DOHH2 (cell line): ENCODE measurements around the gene GPANK1.

Experiments
- H3F3A ChIP-seq: fragments of 200-600 bp; sonication (generic), shearing (Covaris generic); 2 replicates; pipeline ENCODE4 v1.6.0; 2016; ENCODE audit warnings: antibody characterized with exemption, mild to moderate bottlenecking; ENCODE audit not compliant: control insufficient read depth, insufficient read depth
- H3K27ac ChIP-seq: fragments of 200-600 bp; sonication (generic); 2 replicates; pipeline ENCODE4 v1.5.1; 2014; ENCODE audit warnings: low read depth, mild to moderate bottlenecking, low read length, moderate library complexity
- H3K27me3 ChIP-seq: fragments of 200-600 bp; sonication (generic); 2 replicates; pipeline ENCODE4 v1.6.1; 2014; ENCODE audit warnings: mild to moderate bottlenecking, low read length, mixed read lengths; ENCODE audit not compliant: control insufficient read depth
- H3K36me3 ChIP-seq: fragments of 200-600 bp; sonication (generic); 2 replicates; pipeline ENCODE4 v1.6.1; 2014; ENCODE audit warnings: mild to moderate bottlenecking, low read length, moderate library complexity, mixed read lengths; ENCODE audit not compliant: control insufficient read depth
- H3K4me1 ChIP-seq: fragments of 200-600 bp; sonication (generic); 2 replicates; pipeline ENCODE4 v1.6.1; 2014; ENCODE audit warnings: mild to moderate bottlenecking, low read length, mixed read lengths; ENCODE audit not compliant: control insufficient read depth
- H3K4me2 ChIP-seq: fragments of 200-600 bp; sonication (generic); 2 replicates; pipeline ENCODE4 v1.6.0; 2014; ENCODE audit warnings: mild to moderate bottlenecking, low read length, moderate library complexity
- H3K4me3 ChIP-seq: fragments of 200-600 bp; sonication (generic); 2 replicates; pipeline ENCODE4 v1.5.1; 2014; ENCODE audit warnings: mild to moderate bottlenecking, low read length, mixed read lengths
- H3K79me2 ChIP-seq: fragments of 200-600 bp; sonication (generic); 2 replicates; pipeline ENCODE4 v1.6.1; 2014; ENCODE audit warnings: mild to moderate bottlenecking, low read length, mixed read lengths; ENCODE audit not compliant: control insufficient read depth
- H3K9me2 ChIP-seq: fragments of 200-600 bp; sonication (generic); replicated peaks from 2 replicates; pipeline ENCODE4 v1.6.1; 2014; ENCODE audit warnings: mild to moderate bottlenecking, low read length, mixed read lengths; ENCODE audit not compliant: control insufficient read depth
- H3K9me3 ChIP-seq: fragments of 200-600 bp; sonication (generic); 2 replicates; pipeline ENCODE4 v1.6.1; 2014; ENCODE audit warnings: antibody characterized with exemption, low read length, mixed read lengths; ENCODE audit not compliant: control insufficient read depth, insufficient read depth
- H4K20me1 ChIP-seq: fragments of 200-600 bp; sonication (generic); 2 replicates; pipeline ENCODE4 v1.6.0; 2014; ENCODE audit warnings: low read depth, mild to moderate bottlenecking, antibody characterized with exemption, low read length, moderate library complexity; ENCODE audit not compliant: control insufficient read depth, insufficient read depth
- EZH2phosphoT487 ChIP-seq: fragments of 200-600 bp; sonication (generic); IDR thresholded peaks from 2 replicates; pipeline ENCODE4 v1.6.1; 2017; ENCODE audit warnings: borderline replicate concordance, mild to moderate bottlenecking, antibody characterized with exemption, low read length, moderate library complexity, mixed read lengths
- TF ChIP-seq, protein P1 (sequence below): fragments of 200-600 bp; sonication (generic); IDR thresholded peaks from one replicate; pipeline ENCODE4 v1.5.1; 2014; ENCODE audit warnings: antibody characterized with exemption, mild to moderate bottlenecking, low read depth, low read length; ENCODE audit not compliant: poor library complexity, severe bottlenecking

Gene GPANK1

DNA sequence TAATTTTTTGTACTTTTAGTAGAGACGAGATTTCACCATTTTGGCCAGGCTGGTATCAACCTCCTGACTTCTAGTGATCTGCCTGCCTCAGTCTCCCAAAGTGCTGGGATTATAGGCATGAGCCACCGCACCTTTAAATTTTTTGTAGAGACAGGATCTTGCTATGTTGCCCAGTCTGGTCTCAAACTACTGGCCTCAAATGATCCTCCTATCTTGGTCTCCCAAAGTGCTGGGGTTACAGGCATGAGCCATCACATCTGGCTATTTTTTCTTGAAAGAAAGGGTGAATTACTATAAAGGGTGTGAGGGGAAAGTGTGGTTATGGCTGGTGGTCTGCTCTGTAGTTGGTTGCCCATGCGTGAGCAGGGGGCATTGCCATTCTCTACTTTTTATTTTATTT lies 43.4 kb upstream of the GPANK1 start:
- no peak overlapping the region for H3K4me2 ChIP-seq
- H3K9me3 ChIP-seq, result no peaks in the 10 kb centered on the region
- no peak overlapping the region for H3K27ac ChIP-seq
- H3K4me3 ChIP-seq, result no peak overlapping the region
- peaks cover 34% of the 10 kb centered on the region for H3K27me3 ChIP-seq
- H3F3A ChIP-seq, result peaks cover 6% of the 10 kb centered on the region
- no peaks in the 10 kb centered on the region for H4K20me1 ChIP-seq
- no peaks in the 10 kb centered on the region for H3K9me2 ChIP-seq
- H3K4me1 ChIP-seq, result peaks cover 12% of the 10 kb centered on the region
- no peaks in the 10 kb centered on the region for H3K36me3 ChIP-seq
- TF ChIP-seq EZH2phosphoT487, result no peak
- TF ChIP-seq, protein P1, sequence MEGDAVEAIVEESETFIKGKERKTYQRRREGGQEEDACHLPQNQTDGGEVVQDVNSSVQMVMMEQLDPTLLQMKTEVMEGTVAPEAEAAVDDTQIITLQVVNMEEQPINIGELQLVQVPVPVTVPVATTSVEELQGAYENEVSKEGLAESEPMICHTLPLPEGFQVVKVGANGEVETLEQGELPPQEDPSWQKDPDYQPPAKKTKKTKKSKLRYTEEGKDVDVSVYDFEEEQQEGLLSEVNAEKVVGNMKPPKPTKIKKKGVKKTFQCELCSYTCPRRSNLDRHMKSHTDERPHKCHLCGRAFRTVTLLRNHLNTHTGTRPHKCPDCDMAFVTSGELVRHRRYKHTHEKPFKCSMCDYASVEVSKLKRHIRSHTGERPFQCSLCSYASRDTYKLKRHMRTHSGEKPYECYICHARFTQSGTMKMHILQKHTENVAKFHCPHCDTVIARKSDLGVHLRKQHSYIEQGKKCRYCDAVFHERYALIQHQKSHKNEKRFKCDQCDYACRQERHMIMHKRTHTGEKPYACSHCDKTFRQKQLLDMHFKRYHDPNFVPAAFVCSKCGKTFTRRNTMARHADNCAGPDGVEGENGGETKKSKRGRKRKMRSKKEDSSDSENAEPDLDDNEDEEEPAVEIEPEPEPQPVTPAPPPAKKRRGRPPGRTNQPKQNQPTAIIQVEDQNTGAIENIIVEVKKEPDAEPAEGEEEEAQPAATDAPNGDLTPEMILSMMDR, result no peak
- no peaks in the 10 kb centered on the region for H3K79me2 ChIP-seq

DNA sequence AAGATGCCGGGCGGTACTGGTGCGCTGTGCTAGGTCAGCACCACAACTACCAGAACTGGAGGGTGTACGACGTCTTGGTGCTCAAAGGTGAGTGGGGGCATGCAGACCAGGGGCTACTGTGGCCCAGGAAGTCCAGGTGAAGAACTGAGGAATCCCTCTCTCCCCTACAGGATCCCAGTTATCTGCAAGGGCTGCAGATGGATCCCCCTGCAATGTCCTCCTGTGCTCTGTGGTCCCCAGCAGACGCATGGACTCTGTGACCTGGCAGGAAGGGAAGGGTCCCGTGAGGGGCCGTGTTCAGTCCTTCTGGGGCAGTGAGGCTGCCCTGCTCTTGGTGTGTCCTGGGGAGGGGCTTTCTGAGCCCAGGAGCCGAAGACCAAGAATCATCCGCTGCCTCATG lies 42.9 kb upstream of the GPANK1 start:
- H3K79me2 ChIP-seq, result peaks cover 1% of the 10 kb centered on the region
- TF ChIP-seq, protein P1, result no peak
- TF ChIP-seq EZH2phosphoT487, result no peak
- peaks cover 6% of the 10 kb centered on the region for H3F3A ChIP-seq
- peaks cover 12% of the 10 kb centered on the region for H3K4me1 ChIP-seq
- H3K27me3 ChIP-seq, result peaks cover 29% of the 10 kb centered on the region
- no peaks in the 10 kb centered on the region for H3K36me3 ChIP-seq
- no peak overlapping the region for H3K27ac ChIP-seq
- H3K4me2 ChIP-seq, result no peak overlapping the region
- no peaks in the 10 kb centered on the region for H3K9me2 ChIP-seq
- H3K4me3 ChIP-seq, result no peak overlapping the region
- H4K20me1 ChIP-seq, result no peaks in the 10 kb centered on the region
- H3K9me3 ChIP-seq, result no peaks in the 10 kb centered on the region

DNA sequence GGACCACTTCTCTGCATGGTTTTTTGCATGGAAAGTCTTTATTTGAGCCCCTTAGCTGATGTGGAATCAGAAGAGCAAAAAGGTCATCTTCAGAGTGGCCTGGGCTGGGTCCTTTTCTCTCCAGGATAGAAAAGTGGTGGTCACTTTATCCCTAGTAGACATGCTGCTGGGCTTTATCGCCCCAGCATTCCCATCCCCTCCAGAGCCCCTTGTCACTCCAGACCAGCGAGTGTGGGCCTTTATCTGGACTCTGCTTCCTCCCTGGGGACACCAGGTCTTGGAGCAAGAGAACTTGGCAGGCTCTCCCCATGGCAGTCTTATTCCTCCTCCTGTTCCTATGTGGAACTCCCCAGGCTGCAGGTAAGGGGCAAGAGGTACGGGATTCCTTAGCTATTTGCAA lies 41.8 kb upstream of the GPANK1 start, which contains the start of gene LY6G6F:
Gene LY6G6F, plus strand, starts transcription at position 268 of the 400 bp plus-strand sequence. Its CDS starts 41 bp downstream, at position 309.
- H3K27ac ChIP-seq, result no peak within 1 kb of the TSS
- H3K36me3 ChIP-seq, result no peaks in the 10 kb centered on the region
- H3K4me1 ChIP-seq, result peaks cover 19% of the 10 kb centered on the region
- H3K9me3 ChIP-seq, result no peaks in the 10 kb centered on the region
- no peaks in the 10 kb centered on the region for H3K9me2 ChIP-seq
- TF ChIP-seq, protein P1, result no peak
- TF ChIP-seq EZH2phosphoT487, result no peak
- H3K4me2 ChIP-seq, result no peak within 1 kb of the TSS
- peaks cover 6% of the 10 kb centered on the region for H3F3A ChIP-seq
- H4K20me1 ChIP-seq, result 0 out of 2 replicates have a peak, but pooled peaks cover 3% of the 10 kb centered on the region
- no peak within 1 kb of the TSS for H3K4me3 ChIP-seq
- H3K79me2 ChIP-seq, result peaks cover 12% of the 10 kb centered on the region
- H3K27me3 ChIP-seq, result peaks cover 18% of the 10 kb centered on the region
